KMS-11 (cell line): ENCODE data around the gene MUC3A.

ENCODE experiments used
- H2AFZ ChIP-seq: fragments of 200-600 bp; sonication (generic); 2 replicates; pipeline ENCODE4 v1.6.1; 2016; ENCODE audit warnings: antibody characterized with exemption, mixed run types, low read depth
- H3K27ac ChIP-seq: fragments of 200-600 bp; sonication (generic); 2 replicates; pipeline ENCODE4 v1.6.1; 2016; ENCODE audit warnings: mild to moderate bottlenecking, mixed run types
- H3K27me3 ChIP-seq: fragments of 200-600 bp; sonication (generic); 2 replicates; pipeline ENCODE4 v1.6.1; 2017; ENCODE audit warnings: mild to moderate bottlenecking, low read depth, mixed run types, moderate library complexity; ENCODE audit not compliant: insufficient read depth
- H3K36me3 ChIP-seq: fragments of 200-600 bp; sonication (generic); 2 replicates; pipeline ENCODE4 v1.6.1; 2017; ENCODE audit warnings: mild to moderate bottlenecking, mixed run types; ENCODE audit not compliant: insufficient read depth
- H3K4me1 ChIP-seq: fragments of 200-600 bp; sonication (generic); 2 replicates; pipeline ENCODE4 v1.6.1; 2016; ENCODE audit warnings: mild to moderate bottlenecking, low read depth, mixed run types; ENCODE audit not compliant: poor library complexity, severe bottlenecking
- H3K4me2 ChIP-seq: fragments of 200-600 bp; sonication (generic); 2 replicates; pipeline ENCODE4 v1.7.0; 2016; ENCODE audit warnings: mild to moderate bottlenecking, mixed run types
- H3K4me3 ChIP-seq: fragments of 200-600 bp; sonication (generic); IDR thresholded peaks from 2 replicates; pipeline ENCODE4 v1.6.1; 2017; ENCODE audit warnings: low read depth, low read length, mixed read lengths; ENCODE audit not compliant: insufficient read depth
- H3K79me2 ChIP-seq: fragments of 200-600 bp; sonication (generic); 2 replicates; pipeline ENCODE4 v1.6.1; 2016; ENCODE audit warnings: low read depth, mixed run types; ENCODE audit not compliant: insufficient read depth
- H3K9ac ChIP-seq: fragments of 200-600 bp; sonication (generic); 2 replicates; pipeline ENCODE4 v1.6.1; 2016; ENCODE audit warnings: mild to moderate bottlenecking, mixed run types
- H4K20me1 ChIP-seq: fragments of 200-600 bp; sonication (generic); 2 replicates; pipeline ENCODE4 v1.6.1; 2016; ENCODE audit warnings: mild to moderate bottlenecking, mixed run types; ENCODE audit not compliant: insufficient read depth
- CTCF ChIP-seq: fragments of 200-600 bp; sonication (generic); conservative IDR thresholded peaks from 2 replicates; pipeline ENCODE4 v1.6.1; 2017; ENCODE audit warnings: low read depth, mild to moderate bottlenecking, antibody characterized with exemption, low read length, moderate library complexity, mixed read lengths

The MUC3A gene

GRCh38 chr7:100944138-100944537 is 5.2 kb upstream of the MUC3A start:
- H3K79me2 ChIP-seq, result no peaks in the 10 kb centered on the region
- H3K4me1 ChIP-seq, result no peaks in the 10 kb centered on the region
- H3K4me3 ChIP-seq, result no peak overlapping the region
- no peaks in the 10 kb centered on the region for H4K20me1 ChIP-seq
- no peak overlapping the region for H2AFZ ChIP-seq
- no peak for TF ChIP-seq CTCF
- H3K27me3 ChIP-seq, result peaks cover 18% of the 10 kb centered on the region; the same call in 1 of the 2 replicates
- no peak overlapping the region for H3K4me2 ChIP-seq
- no peak overlapping the region for H3K27ac ChIP-seq
- no peak overlapping the region for H3K9ac ChIP-seq
- H3K36me3 ChIP-seq, result no peaks in the 10 kb centered on the region

GRCh38 chr7:100946111-100946510 is 3.2 kb upstream of the MUC3A start:
- H3K4me2 ChIP-seq, result no peak overlapping the region

GRCh38 chr7:100946766-100947365 is 2.5 kb upstream of the MUC3A start:
- no peaks in the 10 kb centered on the region for H4K20me1 ChIP-seq
- H3K36me3 ChIP-seq, result no peaks in the 10 kb centered on the region
- TF ChIP-seq CTCF, result no peak
- no peak overlapping the region for H3K4me2 ChIP-seq
- no peak overlapping the region for H3K27ac ChIP-seq
- H3K9ac ChIP-seq, result no peak overlapping the region
- H3K27me3 ChIP-seq, result peaks cover 36% of the 10 kb centered on the region; the same call in 1 of the 2 replicates
- no peaks in the 10 kb centered on the region for H3K79me2 ChIP-seq
- H3K4me3 ChIP-seq, result no peak overlapping the region
- no peaks in the 10 kb centered on the region for H3K4me1 ChIP-seq
- H2AFZ ChIP-seq, result no peak overlapping the region

More at GRCh38 chr7:100946111-100946510, 3.2 kb upstream of the MUC3A start:
- H3K27me3 ChIP-seq, result peaks cover 30% of the 10 kb centered on the region; the same call in 1 of the 2 replicates
- no peak for TF ChIP-seq CTCF
- no peaks in the 10 kb centered on the region for H3K4me1 ChIP-seq
- no peaks in the 10 kb centered on the region for H3K79me2 ChIP-seq
- no peak overlapping the region for H3K9ac ChIP-seq
- no peak overlapping the region for H2AFZ ChIP-seq
- no peaks in the 10 kb centered on the region for H3K36me3 ChIP-seq
- no peaks in the 10 kb centered on the region for H4K20me1 ChIP-seq
- H3K4me3 ChIP-seq, result no peak overlapping the region
- no peak overlapping the region for H3K27ac ChIP-seq

GRCh38 chr7:100947792-100948191 is 1.5 kb upstream of the MUC3A start:
- Histone ChIP-seq H3K27me3 (peaks cover 42% of the 10 kb centered on the region; the same call in 1 of the 2 replicates), H3K36me3 (no peaks in the 10 kb centered on the region), H3K27ac (no peak overlapping the region), H3K4me1 (no peaks in the 10 kb centered on the region), H4K20me1 (no peaks in the 10 kb centered on the region), H3K79me2 (no peaks in the 10 kb centered on the region), H3K9ac (no peak overlapping the region), H3K4me3 (no peak overlapping the region), H2AFZ (no peak overlapping the region), H3K4me2 (no peak overlapping the region)
- no peak for TF ChIP-seq CTCF
